GM21786 (cell line): ENCODE results near the gene PPIE.
"Not testable (repeated sequence)": the region's sequence is repeated elsewhere in the genome, so short reads cannot be mapped to it uniquely, and the experiment has no call there.

ENCODE experiments used
- ATAC-seq: cut with Tn5 transposase; IDR thresholded peaks from one replicate; pipeline ENCODE4 v1.9.1; 2021; ENCODE audit not compliant: unreplicated experiment

The PPIE gene

GRCh38 chr1:39757501-39757900 is 18.8 kb downstream of the PPIE start:
- no peak for ATAC-seq

GRCh38 chr1:39758556-39759435 is 20.1 kb downstream of the PPIE start:
- ATAC-seq: no peak

- ATAC-seq: no peak
Measured at GRCh38 chr1:39759436-39759726, 20.7 kb downstream of the PPIE start.

- no peak for ATAC-seq
Measured at GRCh38 chr1:39760074-39761008, 21.7 kb downstream of the PPIE start.

- no peak for ATAC-seq
Measured at GRCh38 chr1:39761016-39761415, 22.3 kb downstream of the PPIE start.

- ATAC-seq: no peak
Measured at GRCh38 chr1:39761557-39762260, 23.0 kb downstream of the PPIE start.

GRCh38 chr1:39762550-39763540 is 24.2 kb downstream of the PPIE start:
- ATAC-seq: no peak

GRCh38 chr1:39763619-39764374 is 25.1 kb downstream of the PPIE start:
- ATAC-seq: not testable (repeated sequence)

- not testable (repeated sequence) for ATAC-seq
Measured at GRCh38 chr1:39764512-39764911, 25.8 kb downstream of the PPIE start.

- ATAC-seq: not testable (repeated sequence)
Measured at GRCh38 chr1:39766466-39766865, 27.8 kb downstream of the PPIE start.

- not testable (repeated sequence) for ATAC-seq
Measured at GRCh38 chr1:39769502-39769901, 30.8 kb downstream of the PPIE start.

GRCh38 chr1:39770100-39771021 is 31.7 kb downstream of the PPIE start:
- not testable (repeated sequence) for ATAC-seq

- ATAC-seq: not testable (repeated sequence)
Measured at GRCh38 chr1:39771022-39771532, 32.4 kb downstream of the PPIE start, which contains the start of gene OXCT2. Gene OXCT2 (minus strand): TSS chr1:39771348. CDS start chr1:39771255, 93 bp downstream.

GRCh38 chr1:39773369-39773979 is 34.8 kb downstream of the PPIE start:
- ATAC-seq: not testable (repeated sequence)

GRCh38 chr1:39775141-39775540 is 36.5 kb downstream of the PPIE start:
- not testable (repeated sequence) for ATAC-seq

- not testable (repeated sequence) for ATAC-seq
Measured at GRCh38 chr1:39775676-39776399, 37.2 kb downstream of the PPIE start.

GRCh38 chr1:39776400-39776713 is 37.7 kb downstream of the PPIE start:
- peak; percentile 55 for ATAC-seq
